BE2C (cell line): ENCODE measurements around the gene GAMT.

Experiments used
- DNase-seq: peaks from one replicate; pipeline ENCODE4 v3.0.0-alpha.2; 2020
- H3K27me3 ChIP-seq: fragments of 250-450 bp; sonication (Bioruptor Pico); 2 replicates; pipeline ENCODE4 v1.5.1; 2020; ENCODE audit warnings: mild to moderate bottlenecking
- H3K36me3 ChIP-seq: fragments of 250-450 bp; sonication (Bioruptor Pico); 2 replicates; pipeline ENCODE4 v1.5.1; 2020; ENCODE audit warnings: mild to moderate bottlenecking
- H3K4me1 ChIP-seq: fragments of 250-450 bp; sonication (Bioruptor Pico); 2 replicates; pipeline ENCODE4 v1.5.1; 2020
- H3K4me3 ChIP-seq: 2 replicates; pipeline ENCODE4 v1.5.1; 2011; ENCODE audit warnings: low read depth, low read length
- H3K9me3 ChIP-seq: fragments of 250-450 bp; sonication (Bioruptor Pico); 2 replicates; pipeline ENCODE4 v1.5.1; 2020
- TF ChIP-seq, protein P1 (sequence below): IDR thresholded peaks from 2 replicates; pipeline ENCODE4 v1.5.1; 2012; ENCODE audit warnings: mild to moderate bottlenecking, low read depth, low read length

GAMT gene

GRCh38 chr19:1410789-1411188 is 9.4 kb upstream of the GAMT start:
- H3K36me3 ChIP-seq = peaks cover 67% of the 10 kb centered on the region
- H3K9me3 ChIP-seq = no peaks in the 10 kb centered on the region
- peaks cover 25% of the 10 kb centered on the region for H3K4me1 ChIP-seq
- H3K27me3 ChIP-seq = no peaks in the 10 kb centered on the region
- no peak for DNase-seq
- TF ChIP-seq, protein P1, sequence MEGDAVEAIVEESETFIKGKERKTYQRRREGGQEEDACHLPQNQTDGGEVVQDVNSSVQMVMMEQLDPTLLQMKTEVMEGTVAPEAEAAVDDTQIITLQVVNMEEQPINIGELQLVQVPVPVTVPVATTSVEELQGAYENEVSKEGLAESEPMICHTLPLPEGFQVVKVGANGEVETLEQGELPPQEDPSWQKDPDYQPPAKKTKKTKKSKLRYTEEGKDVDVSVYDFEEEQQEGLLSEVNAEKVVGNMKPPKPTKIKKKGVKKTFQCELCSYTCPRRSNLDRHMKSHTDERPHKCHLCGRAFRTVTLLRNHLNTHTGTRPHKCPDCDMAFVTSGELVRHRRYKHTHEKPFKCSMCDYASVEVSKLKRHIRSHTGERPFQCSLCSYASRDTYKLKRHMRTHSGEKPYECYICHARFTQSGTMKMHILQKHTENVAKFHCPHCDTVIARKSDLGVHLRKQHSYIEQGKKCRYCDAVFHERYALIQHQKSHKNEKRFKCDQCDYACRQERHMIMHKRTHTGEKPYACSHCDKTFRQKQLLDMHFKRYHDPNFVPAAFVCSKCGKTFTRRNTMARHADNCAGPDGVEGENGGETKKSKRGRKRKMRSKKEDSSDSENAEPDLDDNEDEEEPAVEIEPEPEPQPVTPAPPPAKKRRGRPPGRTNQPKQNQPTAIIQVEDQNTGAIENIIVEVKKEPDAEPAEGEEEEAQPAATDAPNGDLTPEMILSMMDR = no peak
- H3K4me3 ChIP-seq = peak overlapping the region; percentile 92; the same call in 1 of the 2 replicates

DNA sequence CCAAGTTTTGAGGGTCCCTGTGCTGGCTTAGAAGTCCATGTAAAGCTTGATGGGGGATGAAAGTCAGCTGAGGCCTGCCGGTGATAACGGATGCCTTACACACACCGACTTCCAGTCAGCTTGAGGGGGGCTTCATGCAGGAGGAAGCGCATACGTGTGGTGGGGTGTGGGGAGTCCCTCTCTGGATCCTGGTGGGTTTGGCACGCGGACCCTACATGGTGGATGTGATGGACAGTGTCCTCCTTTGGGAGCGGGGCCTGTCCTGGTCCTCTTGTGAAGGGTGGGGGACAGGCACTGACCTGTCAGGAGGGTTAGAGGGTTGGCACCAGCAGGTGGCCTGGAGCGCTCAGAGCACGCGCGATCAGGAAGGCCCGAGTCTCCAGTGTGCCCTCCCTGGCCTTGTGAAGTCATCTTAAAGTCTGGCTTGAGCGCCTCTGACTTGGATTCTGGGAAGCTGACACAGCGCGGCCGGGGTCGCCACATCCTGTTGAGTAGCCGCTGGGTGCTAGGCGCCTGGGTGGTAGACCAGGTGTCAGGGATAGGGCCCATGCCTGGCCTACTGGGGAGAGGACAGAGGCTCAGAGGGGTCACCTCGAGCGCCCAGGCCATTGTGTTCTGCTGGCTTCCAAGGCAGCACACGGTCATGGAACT is 8.9 kb upstream of the GAMT start:
- TF ChIP-seq, protein P1 = no peak
- Histone ChIP-seq H3K4me1 (peaks cover 22% of the 10 kb centered on the region), H3K36me3 (peaks cover 64% of the 10 kb centered on the region), H3K9me3 (no peaks in the 10 kb centered on the region), H3K27me3 (no peaks in the 10 kb centered on the region), H3K4me3 (peak overlapping the region; percentile 92)
- no peak for DNase-seq

DNA sequence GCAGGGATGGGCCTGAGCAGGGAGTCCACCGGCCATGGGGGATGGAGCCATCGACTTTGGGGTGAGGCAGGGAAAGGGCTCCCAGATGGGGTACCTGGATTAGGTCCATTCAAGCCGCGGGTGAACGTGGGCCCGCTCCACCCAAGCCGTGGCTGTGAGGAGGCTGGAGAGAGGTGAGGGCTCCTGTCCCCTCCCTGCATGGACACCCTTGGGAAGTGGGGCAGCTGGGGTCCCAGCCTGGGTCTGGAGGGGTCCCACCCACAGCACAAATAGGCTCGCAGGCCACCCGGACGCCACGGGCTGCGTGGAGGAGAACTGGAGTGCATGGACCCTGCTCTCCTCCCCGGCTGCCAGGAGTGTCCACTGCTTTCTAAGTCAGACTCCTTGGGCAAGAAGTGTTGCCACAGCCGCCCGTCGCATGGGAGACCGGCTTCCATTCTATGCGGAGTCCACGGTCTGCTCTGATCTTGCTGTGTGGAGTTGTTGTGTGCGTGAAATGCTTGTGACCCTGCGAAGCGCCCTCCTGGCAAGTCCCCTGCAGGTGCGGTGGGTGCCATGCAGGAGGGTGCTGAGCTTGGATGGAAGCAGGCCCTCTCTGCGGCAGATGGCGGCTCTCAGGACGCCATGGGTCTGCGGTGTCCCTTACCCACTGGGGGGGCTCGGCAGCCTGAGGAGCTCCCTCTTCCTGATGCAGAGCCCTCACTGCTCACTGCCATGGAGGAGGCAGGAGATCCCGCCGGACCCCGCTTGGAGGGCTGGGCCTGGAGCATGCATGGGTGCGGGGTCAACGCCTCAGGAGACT is 8.1 kb upstream of the GAMT start:
- H3K9me3 ChIP-seq = no peaks in the 10 kb centered on the region
- H3K4me1 ChIP-seq = peaks cover 22% of the 10 kb centered on the region
- TF ChIP-seq, protein P1 = no peak
- H3K4me3 ChIP-seq = peak overlapping the region; percentile 92
- H3K36me3 ChIP-seq = peaks cover 60% of the 10 kb centered on the region
- H3K27me3 ChIP-seq = no peaks in the 10 kb centered on the region
- no peak for DNase-seq

DNA sequence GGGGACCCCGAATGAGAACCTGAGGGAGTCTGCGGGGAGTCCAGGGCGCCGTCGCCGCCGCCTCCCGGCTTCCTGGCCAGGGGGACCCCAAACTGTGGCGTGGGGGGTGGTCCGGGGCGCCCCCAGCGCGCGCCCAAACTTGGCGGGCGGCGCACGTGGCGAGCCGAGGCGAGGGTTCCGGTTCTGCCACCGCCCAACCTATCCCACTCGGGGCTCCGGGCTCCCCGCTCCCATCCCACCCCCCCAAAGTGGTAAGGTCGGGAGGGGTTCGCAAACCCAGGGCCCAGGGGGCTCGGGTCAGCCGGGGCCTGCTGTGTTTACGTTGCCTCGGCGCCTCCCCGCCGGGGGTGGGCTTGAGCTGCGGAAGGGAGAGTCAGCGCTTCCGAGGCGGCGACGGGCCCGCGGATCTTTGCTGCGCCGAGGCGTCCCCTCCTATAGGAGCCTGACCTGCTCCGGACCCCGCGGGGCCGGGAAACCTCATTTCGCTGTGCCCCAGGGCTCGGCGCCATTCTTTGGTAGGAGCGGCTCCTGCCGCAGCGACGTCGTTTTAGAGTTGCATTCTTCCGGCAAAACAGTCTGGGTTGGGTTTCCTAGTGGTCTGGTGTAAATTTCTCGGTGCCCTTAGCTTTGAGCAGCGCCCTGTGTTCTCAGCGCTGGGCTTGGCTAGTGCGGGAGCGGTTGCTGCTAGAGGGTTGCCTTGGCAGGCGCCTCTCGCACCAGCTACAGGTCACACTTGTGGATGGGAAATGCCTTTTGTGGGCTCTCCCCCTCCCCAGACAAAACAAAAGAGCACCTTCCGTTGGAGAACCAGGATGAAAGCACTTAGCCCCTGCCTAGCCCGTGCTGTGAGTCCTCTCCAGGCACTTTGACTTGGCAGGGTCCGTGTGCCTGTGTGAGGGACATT is 7.2 kb upstream of the GAMT start:
- H3K9me3 ChIP-seq = no peaks in the 10 kb centered on the region
- H3K36me3 ChIP-seq = peaks cover 52% of the 10 kb centered on the region
- no peak for DNase-seq
- TF ChIP-seq, protein P1 = no peak
- peak overlapping the region; percentile 92 for H3K4me3 ChIP-seq
- no peaks in the 10 kb centered on the region for H3K27me3 ChIP-seq
- peaks cover 22% of the 10 kb centered on the region for H3K4me1 ChIP-seq

DNA sequence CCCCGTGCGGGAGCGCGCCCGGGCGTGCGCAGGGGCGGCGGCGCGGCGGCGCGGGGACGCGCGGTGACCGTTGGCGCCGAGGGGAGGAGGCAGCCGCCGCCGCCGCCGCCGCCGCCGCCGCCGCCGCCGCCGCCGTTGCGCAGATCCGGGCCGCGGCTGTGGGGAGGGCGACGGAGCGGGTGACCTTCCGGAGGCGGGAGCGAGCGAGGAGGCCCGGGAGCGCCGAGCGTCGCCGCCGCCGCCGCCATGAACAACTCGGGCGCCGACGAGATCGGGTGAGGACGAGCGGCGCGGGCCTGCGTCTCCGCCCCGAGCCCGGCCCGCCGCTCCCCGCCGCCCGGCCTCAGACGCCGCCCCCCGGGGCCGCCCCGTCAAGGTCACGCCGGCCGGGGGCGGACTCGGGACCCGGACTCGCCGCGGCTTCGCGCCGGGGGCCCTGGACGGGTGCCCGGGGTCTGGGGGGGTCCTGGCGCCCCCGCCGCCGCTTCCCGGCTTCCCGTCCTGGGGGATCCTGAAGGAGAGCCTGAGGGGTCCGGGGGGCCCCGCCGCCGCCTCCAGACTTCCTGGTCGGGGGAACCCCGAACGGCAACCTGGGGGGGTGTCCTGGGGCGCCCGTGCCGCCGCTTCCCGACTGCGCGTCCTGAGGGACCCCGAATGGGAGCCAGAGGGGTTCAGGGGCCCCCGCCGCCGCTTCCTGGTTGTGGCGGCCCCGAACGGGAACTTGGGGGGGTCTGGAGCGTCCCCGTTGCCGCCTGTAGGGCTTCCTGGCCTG is 6.4 kb upstream of the GAMT start, which contains the start of gene DAZAP1:
Gene DAZAP1, plus strand, starts transcription at position 59 of the 772 bp plus-strand sequence. Its CDS starts 188 bp downstream, at position 247.
- peaks cover 22% of the 10 kb centered on the region for H3K4me1 ChIP-seq
- TF ChIP-seq, protein P1 = no peak
- peak within 1 kb of the TSS; percentile 92 for H3K4me3 ChIP-seq
- no peaks in the 10 kb centered on the region for H3K27me3 ChIP-seq
- peaks cover 44% of the 10 kb centered on the region for H3K36me3 ChIP-seq
- DNase-seq = no peak
- H3K9me3 ChIP-seq = no peaks in the 10 kb centered on the region
